Tracheal epithelial cell (primary cell): ENCODE measurements around the gene TUBB8B. TPM values are rescaled to one million over a fixed set of nuclear protein-coding genes. Genes with fewer than 3 reads are reported as not detected.

ENCODE experiments used
- total RNA-seq: library from RNA; depleted of rRNA; stranded (reverse); fragments of >200 nt; gene quantifications from 2 replicates; pipeline ENCODE4 v1.2.1, GENCODE V29; 2014

Gene TUBB8B
- 0.24 TPM in 1 of 2 replicates, not detected in the other for total RNA-seq

GRCh38 chr18:49176-49665 lies at the start of gene TUBB8B:
TSS of gene TUBB8B (minus strand) at chr18:49615. CDS start at chr18:49557, 58 bp downstream.

Other genes starting within 250 kb of the TUBB8B start
- 29.8 and 32.5 TPM in 2 replicates for gene USP14, start 108.9 kb upstream of the TUBB8B start, total RNA-seq
- 26.7 and 31.3 TPM in 2 replicates for gene THOC1, start 218.4 kb upstream of the TUBB8B start, total RNA-seq